B cell (primary cell): ENCODE measurements around the gene PLEKHG4. TPM values are rescaled to one million over a fixed set of nuclear protein-coding genes. Genes with fewer than 3 reads are reported as not detected.

Experiments
- ATAC-seq: fragments of 200-7000 bp; cut with Tn5 transposase; one replicate; pipeline ENCODE4 v1.10.0; 2021; ENCODE audit warnings: low read depth, mild to moderate bottlenecking, moderate number of reproducible peaks, moderate library complexity
- CTCF ChIA-PET: fragments of 350-600 bp; sonication (Branson Sonifier 250); formaldehyde crosslinking; loops from one replicate; lab custom pipeline; 2021; ENCODE audit warnings: antibody characterized with exemption, inconsistent platforms; lab: Charles Lee
- POLR2A ChIA-PET: fragments of 350-600 bp; sonication (Branson Sonifier 250); formaldehyde crosslinking; loops from one replicate; lab custom pipeline; 2021; ENCODE audit warnings: antibody characterized with exemption; lab: Charles Lee
- DNase-seq: peaks from one replicate; pipeline ENCODE4 v3.0.0; 2013
- H2AFZ ChIP-seq: 2 replicates; pipeline ENCODE4 v1.6.1; 2012; ENCODE audit warnings: mild to moderate bottlenecking, low read depth, low read length; ENCODE audit not compliant: insufficient read depth, poor library complexity, severe bottlenecking
- H3K27ac ChIP-seq, 2 donors: 1 replicate in 1 of 2; 2 replicates in 1 of 2; pipeline ENCODE4 v1.5.1; 2012 to 2013; ENCODE audit warnings: low read length in 2 of 2, mild to moderate bottlenecking in 2 of 2, moderate library complexity in 1 of 2
- H3K27me3 ChIP-seq, 4 experiments: fragments of 200-600 bp in 1 of 4; sonication (generic) in 1 of 4; replicated peaks in 1 of 4; 1 replicate in 2 of 4; 2 replicates in 2 of 4; pipeline versions ENCODE4 v1.6.1 to v1.7.0; 2013 to 2016; ENCODE audit warnings: low read length in 3 of 4, mild to moderate bottlenecking in 2 of 4, mixed read lengths in 1 of 4, moderate library complexity in 1 of 4; ENCODE audit not compliant: insufficient read depth in 4 of 4, control insufficient read depth in 3 of 4; ENCODE audit errors: control extremely low read depth in 1 of 4
- H3K36me3 ChIP-seq, 2 experiments: replicated peaks in 1 of 2; 1 replicate in 1 of 2; 2 replicates in 1 of 2; pipeline versions ENCODE4 v1.6.1 to v1.7.1; 2013; ENCODE audit warnings: low read length in 1 of 2; ENCODE audit not compliant: insufficient read depth in 2 of 2, control insufficient read depth in 1 of 2; ENCODE audit errors: control extremely low read depth in 1 of 2, extremely low read depth in 1 of 2
- H3K4me1 ChIP-seq, 2 donors: fragments of 200-600 bp in 1 of 2; sonication (generic) in 1 of 2; 1 replicate in 1 of 2; 2 replicates in 1 of 2; pipeline versions ENCODE4 v1.5.1 to v1.6.1; 2013 to 2017; ENCODE audit warnings: low read length in 2 of 2; ENCODE audit not compliant: control insufficient read depth in 2 of 2, insufficient read depth in 2 of 2
- H3K4me2 ChIP-seq: replicated peaks from 2 replicates; pipeline ENCODE3; 2012; ENCODE audit warnings: mild to moderate bottlenecking, low read depth, low read length; ENCODE audit not compliant: poor library complexity, severe bottlenecking
- H3K4me3 ChIP-seq, 5 experiments: fragments of 200-600 bp in 1 of 5; sonication (generic) in 1 of 5; 1 replicate in 3 of 5; 2 replicates in 2 of 5; pipeline versions ENCODE4 v1.5.1 to v1.7.0; 2011 to 2016; ENCODE audit warnings: low read length in 4 of 5, mild to moderate bottlenecking in 4 of 5, low read depth in 2 of 5, control low read depth in 1 of 5, moderate library complexity in 1 of 5; ENCODE audit not compliant: insufficient read depth in 1 of 5; ENCODE audit errors: control extremely low read depth in 1 of 5, extremely low read depth in 1 of 5
- H3K79me2 ChIP-seq: fragments of 200-600 bp; sonication (generic); one replicate; pipeline ENCODE4 v1.6.0; 2016; ENCODE audit warnings: low read length; ENCODE audit not compliant: control insufficient read depth, insufficient read depth
- H3K9ac ChIP-seq: fragments of 200-600 bp; sonication (generic); 2 replicates; pipeline ENCODE4 v1.6.1; 2017; ENCODE audit warnings: mild to moderate bottlenecking, low read length, moderate library complexity
- H3K9me3 ChIP-seq, 3 donors: one replicate each; pipeline versions ENCODE4 v1.6.1 to v1.7.1; 2013; ENCODE audit warnings: low read length in 2 of 3; ENCODE audit not compliant: control insufficient read depth in 2 of 3, insufficient read depth in 1 of 3; ENCODE audit errors: control extremely low read depth in 1 of 3
- H4K20me1 ChIP-seq: 2 replicates; pipeline ENCODE4 v1.6.0; 2012; ENCODE audit warnings: mild to moderate bottlenecking, low read length; ENCODE audit not compliant: insufficient read depth, control insufficient read depth, poor library complexity, severe bottlenecking
- H3K27ac Mint-ChIP-seq: one replicate; pipeline ENCODE4 v1.8.0; 2021; ENCODE audit warnings: mixed read lengths
- H3K27me3 Mint-ChIP-seq: one replicate; pipeline ENCODE4 v1.8.0; 2021; ENCODE audit warnings: mixed read lengths
- H3K4me1 Mint-ChIP-seq: one replicate; pipeline ENCODE4 v1.8.0; 2021; ENCODE audit warnings: mixed read lengths
- H3K4me3 Mint-ChIP-seq: one replicate; pipeline ENCODE4 v1.8.0; 2021; ENCODE audit warnings: mixed read lengths
- H3K9me3 Mint-ChIP-seq: one replicate; pipeline ENCODE4 v1.8.0; 2022; ENCODE audit warnings: mixed read lengths; ENCODE audit not compliant: insufficient read depth
- CTCF ChIP-seq: fragments of 200-600 bp; IDR thresholded peaks from one replicate; pipeline ENCODE4 v1.8.0; 2022; ENCODE audit warnings: antibody characterized with exemption, mild to moderate bottlenecking
- EZH2 ChIP-seq: IDR thresholded peaks from 2 replicates; pipeline ENCODE4 v1.6.1; 2012; ENCODE audit warnings: borderline replicate concordance, low read depth, mild to moderate bottlenecking, moderate library complexity, low read length; ENCODE audit not compliant: insufficient read depth, poor library complexity, severe bottlenecking
- WGBS: methylation state at CpG from one replicate; pipeline ENCODE4 v1.1.5; 2013; ENCODE audit warnings: missing lambda C conversion rate; ENCODE audit not compliant: insufficient coverage; 5-methylcytosine and 5-hydroxymethylcytosine counted together
- intact Hi-C: fragments of 100-400 bp; cut with micrococcal nuclease; formaldehyde crosslinking; loops from one replicate; pipeline ENCODE4 v1.10.0; 2022
- polyA plus RNA-seq: library from polyadenylated mRNA; depleted of rRNA; stranded (reverse); fragments of >200 nt; gene quantifications from 2 replicates; pipeline ENCODE4 v1.2.3, GENCODE V29; 2012
- total RNA-seq, 2 donors: library from RNA; stranded (reverse); fragments of 120-200 nt in 1 of 2; gene quantifications; 1 replicate in 1 of 2; 2 replicates in 1 of 2; pipeline versions ENCODE4 v1.2.3 to v1.2.4, GENCODE V29; 2013 to 2022

Gene PLEKHG4
- total and polyA plus RNA-seq, 2 donors (not counting 1 experiment from before 2014, with no cell fraction given) = 6.0 to 7.1 TPM

- no peak overlapping the region for H3K27ac Mint-ChIP-seq
- Histone ChIP-seq H3K79me2 (no peaks in the 10 kb centered on the region), H3K27me3 (no peaks in the 10 kb centered on the region), H3K27ac (no peak overlapping the region), H3K4me3 (no peak overlapping the region), H3K4me1 (no peaks in the 10 kb centered on the region), H4K20me1 (no peaks in the 10 kb centered on the region), H3K36me3 (no peaks in the 10 kb centered on the region), H3K4me2 (no peak overlapping the region), H3K9ac (no peak overlapping the region), H3K9me3 (no peaks in the 10 kb centered on the region), H2AFZ (no peak overlapping the region)
- H3K4me3 Mint-ChIP-seq = no peak overlapping the region
- no peaks in the 10 kb centered on the region for H3K27me3 Mint-ChIP-seq
- intact Hi-C loops = no loop called here
- POLR2A ChIA-PET = interaction anchor here (0.6 kb wide), 1 partner anchor 194 kb away, joined by 5 read pairs; no protein-coding TSS in a partner anchor
- H3K9me3 Mint-ChIP-seq = no peaks in the 10 kb centered on the region
- H3K4me1 Mint-ChIP-seq = no peaks in the 10 kb centered on the region
- DNase-seq (no peak), ATAC-seq (no peak)
- CTCF ChIA-PET = interaction anchor here (1.5 kb wide), 1 partner anchor 11 kb away, joined by 3 read pairs; no protein-coding TSS in a partner anchor
- 90% methylated on average over 5 of the region's 7 CpGs for WGBS
- no peak for TF ChIP-seq EZH2
- TF ChIP-seq CTCF = no peak
These were observed 12.1 kb downstream of the PLEKHG4 start for GRCh38 chr16:67291461-67291860.

GRCh38 chr16:67294171-67294757 is 14.9 kb downstream of the PLEKHG4 start:
- POLR2A ChIA-PET = no interaction called here
- Histone ChIP-seq H3K4me3 (no peak overlapping the region), H3K4me2 (no peak overlapping the region), H3K79me2 (no peaks in the 10 kb centered on the region), H2AFZ (no peak overlapping the region), H4K20me1 (no peaks in the 10 kb centered on the region), H3K36me3 (no peaks in the 10 kb centered on the region), H3K9ac (no peak overlapping the region), H3K27me3 (no peaks in the 10 kb centered on the region), H3K9me3 (no peaks in the 10 kb centered on the region), H3K27ac (no peak overlapping the region), H3K4me1 (no peaks in the 10 kb centered on the region)
- intact Hi-C loops = no loop called here
- DNase-seq (no peak), ATAC-seq (no peak)
- H3K27ac Mint-ChIP-seq = no peak overlapping the region
- 89% methylated on average over 3 of the region's 4 CpGs for WGBS
- H3K4me1 Mint-ChIP-seq = no peaks in the 10 kb centered on the region
- TF ChIP-seq EZH2 = no peak
- no peaks in the 10 kb centered on the region for H3K9me3 Mint-ChIP-seq
- no peaks in the 10 kb centered on the region for H3K27me3 Mint-ChIP-seq
- CTCF ChIA-PET = no interaction called here
- H3K4me3 Mint-ChIP-seq = no peak overlapping the region
